Retina (tissue), 1 donor: ENCODE results near the gene MAK.
A peak's percentile ranks its signal among the peaks of the same experiment; 100 is the strongest.
"Not testable (repeated sequence)": the region's sequence is repeated elsewhere in the genome, so short reads cannot be mapped to it uniquely, and the experiment has no call there.

Source experiments
- DNase-seq: peaks from one replicate; pipeline ENCODE4 v3.0.0-alpha.2; 2016

The MAK gene

GRCh38 chr6:10778230-10778629 is 60.1 kb downstream of the MAK start:
- DNase-seq, result no peak

DNA sequence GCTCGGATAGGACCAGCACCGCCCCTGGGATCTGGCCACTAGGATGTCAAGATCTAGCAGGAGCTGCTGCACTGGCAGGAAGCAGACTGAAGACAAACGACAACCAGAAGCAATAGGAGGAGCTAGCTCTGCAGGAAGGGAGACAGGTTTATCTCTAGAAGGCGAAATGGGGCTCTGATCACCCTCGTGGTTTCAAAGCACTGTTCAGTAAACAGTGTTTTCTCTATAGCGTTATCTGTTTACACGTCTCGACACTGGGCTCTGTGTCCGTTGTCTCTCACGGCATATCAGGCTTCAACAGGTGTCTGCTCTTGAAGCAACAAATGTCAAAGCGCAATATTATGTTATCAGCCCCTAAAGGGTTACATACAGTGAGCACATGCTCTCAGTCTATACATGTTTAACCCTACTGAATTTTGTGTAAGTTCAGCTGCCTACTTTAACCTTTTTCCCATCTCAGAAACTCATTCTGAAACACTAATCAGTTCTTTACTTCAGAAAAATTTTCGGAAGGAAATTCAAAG is 66.9 kb downstream of the MAK start:
- DNase-seq, result no peak

DNA sequence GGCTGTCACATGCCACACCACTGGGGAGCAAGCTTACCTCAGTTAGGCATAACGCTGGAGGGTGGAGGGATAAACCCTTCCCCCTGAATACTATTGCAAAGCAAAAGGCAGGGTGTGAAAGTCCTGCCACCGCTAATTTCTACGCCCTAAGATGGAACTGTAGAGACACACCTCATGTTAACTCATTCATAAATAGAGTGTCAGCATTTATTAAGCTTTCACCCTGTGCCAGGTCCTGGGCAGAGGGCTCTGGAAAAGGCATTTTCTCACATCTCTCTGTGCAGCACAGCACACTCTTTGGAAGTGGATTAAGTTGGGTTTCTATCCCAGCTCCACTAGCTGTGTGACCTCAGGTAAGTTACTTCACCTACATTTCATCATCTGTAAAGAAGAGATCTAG is 68.9 kb downstream of the MAK start:
- DNase-seq, result no peak

GRCh38 chr6:10763006-10763405 is 75.3 kb downstream of the MAK start:
- no peak for DNase-seq

GRCh38 chr6:10759884-10760329 is 78.4 kb downstream of the MAK start:
- DNase-seq, result no peak

DNA sequence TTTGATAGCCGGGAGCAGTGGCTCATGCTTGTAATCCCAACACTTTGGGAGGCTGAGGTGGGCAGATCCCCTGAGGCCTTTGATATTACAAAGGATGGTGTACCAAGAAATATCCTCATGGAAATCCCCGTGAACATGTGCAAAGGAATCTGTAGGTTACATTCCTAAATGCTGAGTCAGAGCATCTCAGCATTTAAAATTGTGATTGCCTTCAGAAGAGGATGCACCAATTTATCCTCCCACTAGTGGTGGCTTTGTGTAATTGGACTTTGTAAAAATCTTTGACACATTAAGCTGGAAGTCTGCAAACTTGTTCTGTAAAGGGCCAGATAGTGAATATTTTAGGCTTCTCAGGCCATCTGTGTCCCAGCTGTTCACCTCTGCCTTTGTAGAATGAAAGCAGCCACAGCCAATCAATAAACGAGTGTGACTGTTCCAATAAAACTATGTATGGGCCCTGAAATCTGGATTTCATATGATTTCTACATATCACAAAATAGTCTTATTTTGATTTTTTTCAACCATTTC is 79.0 kb downstream of the MAK start:
- no peak for DNase-seq

DNA sequence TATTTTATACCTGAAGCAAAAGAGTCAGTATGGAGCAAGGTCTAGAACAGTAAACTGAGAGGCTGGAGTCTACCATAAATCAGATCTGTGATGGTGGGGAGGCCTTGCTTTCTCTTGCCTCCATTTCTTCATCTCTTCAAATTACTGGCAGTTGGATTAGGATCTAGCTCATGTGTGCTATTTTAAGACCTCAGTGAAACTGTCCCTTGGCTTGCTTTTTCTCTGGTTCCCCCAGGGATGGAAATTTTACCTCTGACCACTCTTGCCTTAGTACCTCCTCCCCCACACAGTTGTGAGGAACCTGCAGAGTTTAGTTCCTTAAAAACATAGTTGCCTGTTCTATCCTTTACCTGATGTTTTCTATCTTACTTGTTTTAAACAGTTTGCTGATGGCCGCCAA is 82.3 kb downstream of the MAK start:
- no peak for DNase-seq

GRCh38 chr6:10751757-10752156 is 86.6 kb downstream of the MAK start:
- not testable (repeated sequence) for DNase-seq

DNA sequence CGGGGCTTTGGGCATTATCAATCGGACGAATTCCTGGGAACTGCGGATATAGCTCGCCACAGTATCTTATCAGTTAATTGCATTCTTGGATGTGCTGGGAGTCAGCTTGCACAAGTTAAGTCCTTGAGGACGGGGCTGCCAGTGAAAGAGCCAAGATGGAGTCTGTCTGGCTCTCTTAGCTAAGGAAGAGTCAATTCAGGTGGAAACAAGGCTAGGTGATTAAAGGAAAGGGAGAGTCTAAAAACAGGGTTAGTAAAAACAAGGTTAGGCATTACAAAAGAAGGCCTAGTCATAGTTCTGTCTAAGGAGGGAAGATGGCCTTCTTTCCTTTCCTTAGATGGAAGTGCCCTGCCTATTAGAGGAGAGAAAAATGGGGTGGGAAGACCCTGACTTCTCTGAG is 87.8 kb downstream of the MAK start:
- not testable (repeated sequence) for DNase-seq

- no peak for DNase-seq
Measured at GRCh38 chr6:10749734-10750133, 88.6 kb downstream of the MAK start.

DNA sequence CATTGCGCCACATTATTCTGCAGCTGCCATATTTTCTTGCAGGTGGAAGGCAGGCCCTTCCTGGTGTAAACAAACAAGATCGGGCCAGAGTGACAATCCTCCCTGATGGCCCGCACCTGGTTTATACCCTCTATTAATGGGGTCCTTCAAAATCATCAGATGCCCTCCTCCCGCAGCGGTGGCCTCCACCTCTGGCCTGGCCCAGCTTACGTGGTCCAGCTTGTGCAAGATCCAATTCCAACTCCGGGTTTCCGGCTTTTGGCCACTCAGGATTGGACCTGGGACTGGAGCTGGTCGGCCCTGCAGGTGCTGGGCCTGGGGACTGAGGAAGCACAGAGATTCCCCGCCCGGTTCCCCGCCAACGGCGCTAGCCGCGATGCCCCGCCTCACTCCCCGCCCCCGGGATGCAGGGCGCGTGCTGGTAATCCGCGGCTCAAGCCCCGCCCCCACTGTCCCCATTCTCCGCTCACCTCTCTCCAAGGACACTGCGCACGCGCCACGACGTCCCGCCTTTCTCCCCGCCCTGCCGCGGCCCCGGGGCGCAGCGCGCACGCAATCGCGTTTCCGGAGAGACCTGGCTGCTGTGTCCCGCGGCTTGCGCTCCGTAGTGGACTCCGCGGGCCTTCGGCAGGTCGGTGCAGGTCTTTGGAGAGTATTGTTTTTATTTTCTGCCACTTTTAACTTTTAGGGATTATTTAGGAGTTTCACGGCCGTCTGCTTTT is 90.9 kb downstream of the MAK start, which contains the start of gene TMEM14B:
Gene TMEM14B (plus strand): TSS at position 555 of the 722 bp plus-strand sequence. CDS start 1,441 bp downstream, outside the sequence.
- peak; percentile 97 for DNase-seq

DNA sequence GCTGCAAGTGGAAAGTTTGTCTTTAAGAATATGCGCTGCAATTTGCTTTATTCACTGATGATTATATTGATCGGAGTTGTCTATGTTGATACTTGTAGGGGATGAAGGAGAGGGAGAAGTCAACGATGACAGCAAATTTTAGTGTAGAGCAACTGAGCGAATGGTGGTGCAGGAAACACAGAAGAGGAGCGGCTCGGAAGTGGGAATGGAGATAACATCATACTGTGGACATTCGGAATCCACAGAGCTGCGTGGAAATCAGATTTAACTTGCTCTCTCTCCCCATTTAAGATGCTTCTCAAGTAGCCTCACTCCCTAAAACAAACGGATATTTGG is 91.5 kb downstream of the MAK start:
- peak; percentile 5 for DNase-seq

DNA sequence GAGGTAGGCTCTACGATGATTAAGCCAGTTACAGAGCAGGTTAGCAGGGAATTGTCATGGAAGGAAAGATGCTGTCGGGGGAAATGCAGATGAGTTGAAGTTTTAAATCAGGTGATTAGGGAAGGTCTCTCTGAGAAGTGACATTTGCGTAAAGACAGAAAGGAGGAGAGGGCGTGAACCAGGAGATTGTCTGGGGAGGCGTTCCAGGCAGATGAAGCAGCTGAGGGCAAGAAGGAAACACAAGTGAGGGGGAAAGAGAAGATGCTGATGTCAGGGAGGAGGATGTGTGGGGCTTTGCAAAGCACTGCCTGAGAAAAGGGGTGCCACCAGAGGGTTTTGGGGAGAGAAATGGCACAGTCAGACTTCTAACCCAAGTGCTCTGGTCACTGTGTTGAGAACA is 93.2 kb downstream of the MAK start:
- no peak for DNase-seq

- no peak for DNase-seq
Measured at GRCh38 chr6:10743515-10743914, 94.8 kb downstream of the MAK start.

GRCh38 chr6:10742251-10742650 is 96.1 kb downstream of the MAK start:
- DNase-seq, result no peak

DNA sequence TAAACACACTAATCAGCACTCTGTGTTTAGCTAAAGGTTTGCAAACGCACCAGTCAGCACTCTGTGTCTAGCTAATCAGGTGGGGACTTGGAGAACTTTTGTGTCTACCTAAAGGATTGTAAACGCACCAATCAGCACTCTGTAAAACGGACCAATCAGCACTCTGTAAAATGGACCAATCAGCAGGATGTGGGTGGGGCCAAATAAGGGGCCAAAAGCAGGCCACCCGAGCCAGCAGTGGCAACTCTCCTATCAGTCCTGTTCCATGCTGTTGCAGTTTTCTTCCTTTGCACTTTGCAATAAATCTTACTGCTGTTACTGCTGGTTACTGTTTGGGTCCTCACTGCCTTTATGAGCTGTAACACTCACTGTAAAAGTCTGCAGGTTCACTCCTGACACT is 96.7 kb downstream of the MAK start:
- not testable (repeated sequence) for DNase-seq

GRCh38 chr6:10740061-10740460 is 98.3 kb downstream of the MAK start:
- no peak for DNase-seq

DNA sequence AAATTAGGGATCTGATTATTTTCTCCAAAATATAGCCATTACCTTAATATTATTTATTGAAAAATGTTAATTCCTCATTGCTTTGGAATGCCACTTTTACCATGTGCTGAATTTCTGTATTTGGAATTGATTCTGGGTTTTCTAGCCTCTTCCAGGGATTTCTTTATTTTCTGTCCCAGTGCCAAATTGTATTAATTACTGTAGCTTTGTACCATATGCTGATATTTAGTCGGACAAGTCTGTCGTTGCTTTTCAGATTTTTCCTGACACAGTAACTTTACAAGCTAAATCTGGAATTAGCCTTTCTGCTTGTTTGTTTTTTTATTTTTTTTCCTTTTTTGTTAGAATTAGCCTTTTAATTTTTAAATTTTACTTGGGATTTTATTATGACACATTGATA is 101.6 kb downstream of the MAK start:
- no peak for DNase-seq

- DNase-seq, result no peak
Measured at GRCh38 chr6:10733863-10734262, 104.5 kb downstream of the MAK start.

DNA sequence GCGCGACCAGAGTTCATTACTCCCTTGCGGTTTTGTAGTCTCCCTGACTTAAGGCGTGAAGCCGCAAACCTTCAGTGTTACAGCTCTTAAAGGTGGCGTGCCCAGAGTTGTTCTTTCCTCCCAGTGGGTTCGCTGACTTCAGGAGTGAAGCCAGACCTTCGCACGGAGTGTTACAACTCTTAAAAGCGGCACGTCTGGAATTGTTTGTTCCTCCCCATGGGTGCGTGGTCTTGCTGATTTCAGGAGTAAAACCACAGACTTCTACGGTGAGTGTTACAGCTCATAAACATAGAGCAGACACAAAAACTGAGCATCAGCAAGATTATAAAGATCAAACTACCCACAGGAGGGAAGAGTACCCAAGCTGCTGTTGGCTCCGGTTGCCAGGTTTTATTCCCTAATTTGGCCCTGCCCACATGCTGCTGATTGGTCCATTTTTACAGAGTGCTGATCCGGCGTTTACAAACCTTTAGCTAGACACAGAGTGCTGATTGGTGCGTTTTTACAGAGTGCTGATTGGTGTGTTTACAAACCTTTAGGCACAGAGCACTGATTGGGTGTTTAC is 105.1 kb downstream of the MAK start:
- DNase-seq, result no peak

DNA sequence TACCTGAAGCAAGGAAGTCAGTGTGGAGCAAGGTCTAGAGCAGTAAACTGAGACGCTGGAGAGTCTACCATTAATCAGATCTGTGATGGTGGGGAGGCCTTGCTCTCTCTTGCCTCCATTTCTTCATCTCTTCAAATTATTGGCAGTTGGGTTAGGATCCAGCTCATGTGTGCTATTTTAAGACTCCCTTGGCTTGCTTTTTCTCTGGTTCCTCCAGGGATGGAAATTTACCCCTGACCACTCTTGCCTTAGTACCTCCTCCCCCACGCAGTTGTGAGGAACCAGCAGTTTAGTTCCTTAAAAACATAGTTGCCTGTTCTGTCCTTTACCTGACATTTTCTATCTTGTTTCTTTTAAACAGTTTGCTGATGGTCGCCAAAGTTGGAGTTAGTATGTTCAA is 108.1 kb downstream of the MAK start:
- DNase-seq, result no peak

DNA sequence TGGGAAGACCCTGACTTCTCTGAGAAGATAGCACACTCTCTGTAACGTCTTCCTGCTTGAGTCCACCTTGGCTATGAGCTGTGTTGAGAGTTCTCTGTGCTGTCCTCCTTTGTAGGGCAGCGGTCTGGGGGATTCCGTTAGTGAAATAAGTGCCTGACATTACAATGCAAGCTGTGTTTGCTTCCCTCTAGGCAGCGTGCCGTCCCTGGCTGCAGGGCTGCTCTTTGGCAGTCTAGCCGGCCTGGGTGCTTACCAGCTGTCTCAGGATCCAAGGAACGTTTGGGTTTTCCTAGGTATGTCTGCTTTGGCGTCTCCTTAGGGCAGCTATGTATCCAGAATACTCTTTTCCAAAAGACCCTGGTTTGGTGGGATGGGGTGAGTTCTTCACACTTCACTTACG is 112.6 kb downstream of the MAK start:
- DNase-seq, result no peak

- DNase-seq, result no peak
Measured at GRCh38 chr6:10725044-10725443, 113.3 kb downstream of the MAK start.

- DNase-seq, result no peak
Measured at GRCh38 chr6:10723567-10723881, 114.8 kb downstream of the MAK start.
